Left cardiac atrium (tissue), 4 donors: ENCODE results near the gene GATM. TPM values are rescaled to one million over a fixed set of nuclear protein-coding genes. Genes with fewer than 3 reads are reported as not detected.

Source experiments
- ATAC-seq, 2 donors: fragments of 200-7000 bp; cut with Tn5 transposase; one replicate each; pipeline ENCODE4 v1.9.1; 2020; ENCODE audit warnings: mild to moderate bottlenecking in 2 of 2, moderate library complexity in 2 of 2
- DNase-seq: peaks from one replicate; pipeline ENCODE4 v3.0.0-alpha.2; 2020
- intact Hi-C, 2 donors: fragments of 100-400 bp; cut with DNase I; formaldehyde crosslinking; loops; one replicate each; pipeline versions ENCODE4 v1.14.1 to v1.15.1; 2022 to 2023
- total RNA-seq, 2 donors: library from RNA; stranded (reverse); fragmentation: NEBNext Ultra II Directional; extraction: Animal tissue kit (Norgen Biotek cat#: 25700); gene quantifications; one replicate each; pipeline ENCODE4 v1.2.1, GENCODE V29; 2021
- donor health status: DM: no; HTN: yes; CAD: no.
- donor health status: DM: no; HTN: yes; CAD: no; lungs with severe emphysema.
- donor health status: DM: yes; HTN: yes; CAD: no.
- donor health status: Dilated cardiomyopathy.

GATM gene
- total RNA-seq, 2 donors from 2014 or later, result 32.9 to 47.4 TPM

- intact Hi-C loops, result no loop called here
- no peak for DNase-seq
- ATAC-seq, result no peak
These were observed 14.1 kb downstream of the GATM start for GRCh38 chr15:45364271-45364670.

GRCh38 chr15:45363801-45364200 lies 14.5 kb downstream of the GATM start:
- intact Hi-C loops, result no loop called here
- no peak for ATAC-seq
- no peak for DNase-seq

GRCh38 chr15:45363334-45363733 lies 15.0 kb downstream of the GATM start:
- intact Hi-C loops, result no loop called here
- DNase-seq (no peak), ATAC-seq (no peak)

DNA sequence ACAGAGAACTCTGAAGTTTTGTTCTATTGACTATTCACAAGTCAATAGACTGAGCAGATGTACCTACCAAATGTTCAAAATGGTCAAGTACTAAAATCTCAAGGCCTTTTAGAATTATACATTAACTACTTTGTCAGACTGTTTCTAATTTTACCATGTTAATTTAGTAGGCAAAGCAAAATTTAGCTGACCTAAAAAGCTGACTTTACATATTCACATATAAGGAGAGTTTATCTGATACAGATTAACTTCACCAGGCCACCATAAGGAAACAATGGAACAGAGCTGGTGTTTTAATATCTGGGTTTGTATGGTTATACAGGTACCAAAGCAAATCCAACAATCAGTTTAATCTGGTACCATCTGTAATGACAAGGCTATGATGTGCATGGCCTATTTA lies 15.9 kb downstream of the GATM start:
- no peak for DNase-seq
- ATAC-seq, result no peak
- intact Hi-C loops, result no loop called here

DNA sequence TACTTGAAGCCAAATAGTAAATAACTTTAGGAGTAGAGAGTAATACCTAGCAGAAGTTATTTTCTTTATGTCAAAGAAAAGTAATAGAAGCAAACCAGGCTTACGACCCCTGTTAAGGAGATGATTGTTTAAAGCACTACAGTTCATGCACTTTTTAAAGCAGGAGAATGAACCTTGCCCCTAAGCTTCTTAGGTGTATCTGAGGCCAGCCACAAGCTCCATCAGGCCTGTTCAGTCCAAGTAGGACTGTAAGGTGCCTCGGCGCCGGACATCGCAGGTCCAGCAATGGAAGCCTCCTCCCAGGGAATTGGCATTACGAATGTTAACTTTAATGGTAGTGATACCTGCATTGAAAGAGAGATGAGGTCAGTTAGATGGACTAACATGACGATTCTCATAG lies 16.5 kb downstream of the GATM start:
- intact Hi-C loops, result no loop called here
- DNase-seq (no peak), ATAC-seq (no peak)

GRCh38 chr15:45355860-45356259 lies 22.5 kb downstream of the GATM start:
- intact Hi-C loops, result loop anchor here in 1 of 2 donors (5.0 kb wide), 1 partner anchor 39 kb away; no protein-coding TSS in a partner anchor
- DNase-seq, result no peak
- ATAC-seq, result peak in 1 of 2 donors; percentile 65

GRCh38 chr15:45354711-45355110 lies 23.6 kb downstream of the GATM start:
- DNase-seq, result no peak
- no peak for ATAC-seq
- intact Hi-C loops, result loop anchor here in 1 of 2 donors (5.0 kb wide), 1 partner anchor 37 kb away; no protein-coding TSS in a partner anchor

- intact Hi-C loops, result no loop called here
- DNase-seq (no peak), ATAC-seq (no peak)
These were observed 27.1 kb downstream of the GATM start for GRCh38 chr15:45351227-45351626.

GRCh38 chr15:45349623-45350022 lies 28.7 kb downstream of the GATM start:
- ATAC-seq, result no peak
- intact Hi-C loops, result no loop called here
- no peak for DNase-seq

DNA sequence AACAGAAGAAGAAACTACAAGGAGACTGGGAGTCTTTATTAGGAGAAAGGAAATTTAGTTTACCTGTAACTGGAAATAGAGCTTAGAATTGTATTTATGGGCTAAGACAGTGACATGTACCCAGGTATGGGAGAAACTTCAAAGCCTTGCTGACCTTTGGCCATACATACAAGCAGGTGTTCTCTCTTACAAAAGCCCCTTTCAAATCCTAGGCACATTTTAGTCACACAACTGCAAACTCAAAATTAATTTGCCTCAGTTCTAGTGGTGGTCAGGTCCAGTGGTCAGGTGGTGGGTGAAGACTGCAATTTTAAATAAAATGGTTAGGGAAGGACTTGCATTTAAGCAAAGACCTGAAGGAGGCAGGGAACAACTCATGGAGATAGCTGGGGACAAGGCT lies 30.4 kb downstream of the GATM start:
- no peak for DNase-seq
- ATAC-seq, result no peak
- intact Hi-C loops, result no loop called here

DNA sequence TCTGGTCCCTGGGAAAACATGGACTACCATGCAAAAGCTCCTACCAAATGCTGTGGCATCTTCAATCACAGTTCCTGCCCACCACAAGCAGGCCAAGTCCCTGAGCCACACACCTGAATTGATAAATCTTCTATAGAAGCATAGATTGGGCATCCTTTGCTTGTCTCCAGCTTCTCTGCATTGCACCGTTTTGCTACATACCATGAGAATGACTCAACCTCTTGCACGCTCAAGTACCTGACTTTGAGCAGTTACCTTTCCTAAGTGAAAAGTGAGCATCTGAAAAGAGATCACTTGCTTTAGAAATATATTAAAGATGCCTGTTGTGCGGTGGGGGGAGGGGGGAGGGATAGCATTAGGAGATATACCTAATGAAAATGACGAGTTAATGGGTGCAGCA lies 31.3 kb downstream of the GATM start:
- intact Hi-C loops, result no loop called here
- ATAC-seq (no peak), DNase-seq (no peak)

- ATAC-seq (peak in 1 of 2 donors; percentile 34), DNase-seq (no peak)
- intact Hi-C loops, result no loop called here
These were observed 32.0 kb downstream of the GATM start for GRCh38 chr15:45346381-45346780.

- ATAC-seq, result no peak
- intact Hi-C loops, result no loop called here
These were observed 35.0 kb downstream of the GATM start for GRCh38 chr15:45343258-45343860.

GRCh38 chr15:45341790-45342189 lies 36.6 kb downstream of the GATM start:
- intact Hi-C loops, result no loop called here
- no peak for ATAC-seq
- no peak for DNase-seq

More at GRCh38 chr15:45343258-45343860, 35.0 kb downstream of the GATM start:
- DNase-seq, result no peak

GRCh38 chr15:45340429-45340828 lies 37.9 kb downstream of the GATM start:
- DNase-seq, result no peak
- intact Hi-C loops, result no loop called here
- no peak for ATAC-seq

DNA sequence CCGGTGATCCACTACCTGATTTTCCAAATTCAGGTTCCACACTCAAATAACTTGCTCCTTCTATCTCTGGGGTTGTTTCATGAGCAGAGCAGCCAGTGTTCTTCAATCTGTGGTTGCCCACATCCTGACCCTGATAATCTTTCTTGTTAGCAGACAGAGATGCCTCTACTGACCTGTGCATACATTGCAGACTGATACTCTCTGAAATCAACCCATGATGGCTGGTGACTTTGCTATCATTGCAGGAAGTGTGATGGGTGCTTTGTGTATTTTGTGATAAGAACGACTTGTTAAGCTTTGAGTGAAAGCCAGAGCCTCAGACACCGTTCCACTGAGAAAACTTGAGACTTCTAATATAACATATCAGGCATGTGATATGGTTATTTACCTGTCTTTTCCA lies 39.9 kb downstream of the GATM start:
- intact Hi-C loops, result no loop called here
- DNase-seq (no peak), ATAC-seq (no peak)

- ATAC-seq (no peak), DNase-seq (no peak)
- intact Hi-C loops, result no loop called here
These were observed 41.1 kb downstream of the GATM start for GRCh38 chr15:45337224-45337623.

DNA sequence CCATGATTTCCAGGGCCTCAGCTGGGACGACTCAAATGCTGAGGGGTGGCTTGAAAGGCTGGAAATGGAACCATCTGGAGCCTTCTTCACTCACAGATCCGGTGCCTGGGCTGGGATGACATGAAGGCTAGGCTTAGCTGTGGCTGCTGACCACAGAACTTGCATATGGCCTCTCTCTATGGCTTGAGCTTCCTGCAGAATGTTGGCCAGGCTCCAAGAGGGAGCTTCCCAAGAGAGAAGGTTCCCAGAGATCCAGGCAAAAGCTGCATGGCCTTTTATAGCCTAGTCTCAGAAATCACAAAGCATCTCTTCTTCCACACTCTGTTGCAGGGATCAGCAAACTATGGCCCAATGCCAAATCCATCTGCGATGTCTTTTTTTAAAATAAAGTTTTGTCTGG lies 44.8 kb downstream of the GATM start:
- intact Hi-C loops, result no loop called here
- ATAC-seq, result peak; percentile 68 to 90
- DNase-seq, result peak; percentile 62

GRCh38 chr15:45332694-45333093 lies 45.6 kb downstream of the GATM start:
- peak in 1 of 2 donors; percentile 29 for ATAC-seq
- DNase-seq, result no peak
- intact Hi-C loops, result no loop called here

DNA sequence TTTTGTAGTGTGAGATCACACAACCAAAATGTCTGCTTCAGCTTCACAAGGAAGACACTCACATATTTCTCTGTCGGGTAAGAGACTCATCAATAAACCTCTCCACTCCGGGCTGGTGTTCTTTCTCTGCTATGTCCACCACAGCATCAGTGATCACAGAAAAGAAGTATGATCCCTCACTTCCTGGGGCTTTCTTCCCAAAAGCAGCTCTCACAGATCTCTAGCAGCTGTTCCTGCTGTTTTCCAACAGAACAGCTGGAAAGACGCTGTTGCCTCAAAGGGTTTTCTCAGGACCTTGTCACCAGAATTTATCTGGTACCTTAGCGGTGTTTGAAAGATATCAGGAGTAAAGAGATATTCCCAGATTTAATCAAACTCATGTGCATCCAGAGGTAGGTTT lies 46.4 kb downstream of the GATM start:
- intact Hi-C loops, result no loop called here
- DNase-seq, result no peak
- peak in 1 of 2 donors; percentile 49 for ATAC-seq

GRCh38 chr15:45328663-45329062 lies 49.7 kb downstream of the GATM start:
- intact Hi-C loops, result no loop called here
- ATAC-seq (no peak), DNase-seq (no peak)

DNA sequence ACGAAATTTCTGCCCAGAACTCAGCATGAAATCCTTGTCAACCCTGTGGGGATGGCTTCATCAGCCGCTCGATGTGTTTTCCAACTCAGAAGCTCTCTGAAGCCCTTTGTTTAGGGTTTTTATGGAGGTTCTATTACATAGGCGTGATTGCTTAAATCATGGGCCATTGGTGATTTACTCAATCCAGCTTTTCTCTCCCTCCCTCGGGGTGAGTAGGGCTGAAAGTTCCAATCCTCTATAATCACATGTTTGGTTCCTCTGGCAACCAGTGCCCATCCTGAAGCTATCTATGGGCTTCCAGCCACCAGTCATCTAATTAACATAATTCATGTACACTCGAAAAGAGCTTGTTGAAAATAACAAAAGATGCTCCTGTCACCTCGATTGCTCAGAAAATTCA lies 51.6 kb downstream of the GATM start:
- intact Hi-C loops, result no loop called here
- no peak for ATAC-seq
- no peak for DNase-seq
